Measurements from ENCODE around the gene PUS3.

GRCh38 chr11:125950178-125950490 is 47.1 kb upstream of the PUS3 start:
- TF ChIP-seq CTCF (conservative IDR thresholded peaks at IDR 0.05), result no peak
- no peak for TF ChIP-seq EZH2 (IDR thresholded peaks at IDR 0.05; ENCODE audit: low read depth)
